Loucy (cell line): ENCODE data around the gene CSKMT.

Experiments used
- H2AFZ ChIP-seq: fragments of 200-600 bp; sonication (generic); 2 replicates; pipeline ENCODE4 v1.6.0; 2016; ENCODE audit warnings: antibody characterized with exemption, mild to moderate bottlenecking, low read length, moderate library complexity
- H3F3A ChIP-seq: fragments of 200-600 bp; 2 replicates; pipeline ENCODE4 v1.6.0; 2016; ENCODE audit warnings: antibody characterized with exemption, low read depth, mild to moderate bottlenecking
- H3K27me3 ChIP-seq: fragments of 200-600 bp; sonication (generic); 2 replicates; pipeline ENCODE4 v1.6.1; 2014; ENCODE audit warnings: low read length, mild to moderate bottlenecking; ENCODE audit not compliant: insufficient read depth, poor library complexity, severe bottlenecking
- H3K36me3 ChIP-seq: fragments of 200-600 bp; sonication (generic); 2 replicates; pipeline ENCODE4 v1.6.1; 2016; ENCODE audit warnings: low read length; ENCODE audit not compliant: insufficient read depth
- H3K4me1 ChIP-seq: fragments of 200-600 bp; sonication (generic); 2 replicates; pipeline ENCODE4 v1.5.1; 2014; ENCODE audit warnings: low read length, mild to moderate bottlenecking; ENCODE audit not compliant: insufficient read depth, poor library complexity, severe bottlenecking
- H3K4me2 ChIP-seq: fragments of 200-600 bp; sonication (generic); 2 replicates; pipeline ENCODE4 v1.6.0; 2014; ENCODE audit warnings: antibody characterized with exemption, low read length, low read depth, mild to moderate bottlenecking; ENCODE audit not compliant: poor library complexity, severe bottlenecking
- H3K4me3 ChIP-seq: fragments of 200-600 bp; sonication (generic); 2 replicates; pipeline ENCODE4 v1.5.1; 2014; ENCODE audit warnings: low read length, mild to moderate bottlenecking, mixed read lengths; ENCODE audit not compliant: poor library complexity, severe bottlenecking
- H3K79me2 ChIP-seq: fragments of 200-600 bp; sonication (generic); 2 replicates; pipeline ENCODE4 v1.6.1; 2014; ENCODE audit warnings: low read length; ENCODE audit not compliant: insufficient read depth
- H3K9ac ChIP-seq: fragments of 200-600 bp; sonication (generic); 2 replicates; pipeline ENCODE4 v1.6.0; 2014; ENCODE audit warnings: mild to moderate bottlenecking, low read depth, low read length, moderate library complexity; ENCODE audit not compliant: poor library complexity, severe bottlenecking
- H3K9me2 ChIP-seq: fragments of 200-600 bp; sonication (generic); replicated peaks from 2 replicates; pipeline ENCODE4 v1.6.1; 2016; ENCODE audit warnings: low read depth, low read length, mixed read lengths
- H3K9me3 ChIP-seq: fragments of 200-600 bp; sonication (generic); 2 replicates; pipeline ENCODE4 v1.6.1; 2014; ENCODE audit warnings: mild to moderate bottlenecking, antibody characterized with exemption, low read length, low read depth; ENCODE audit not compliant: insufficient read depth
- H4K20me1 ChIP-seq: fragments of 200-600 bp; sonication (generic); 2 replicates; pipeline ENCODE4 v1.6.0; 2014; ENCODE audit warnings: antibody characterized with exemption, low read length, mild to moderate bottlenecking; ENCODE audit not compliant: insufficient read depth, poor library complexity, severe bottlenecking
- CTCF ChIP-seq: fragments of 200-600 bp; sonication (generic); conservative IDR thresholded peaks from 2 replicates; pipeline ENCODE4 v1.5.1; 2014; ENCODE audit warnings: mild to moderate bottlenecking, antibody characterized with exemption, low read length
- EZH2phosphoT487 ChIP-seq: fragments of 200-600 bp; IDR thresholded peaks from 2 replicates; pipeline ENCODE4 v1.6.1; 2018; ENCODE audit warnings: antibody characterized with exemption, mild to moderate bottlenecking, moderate library complexity, borderline replicate concordance

Gene CSKMT

DNA sequence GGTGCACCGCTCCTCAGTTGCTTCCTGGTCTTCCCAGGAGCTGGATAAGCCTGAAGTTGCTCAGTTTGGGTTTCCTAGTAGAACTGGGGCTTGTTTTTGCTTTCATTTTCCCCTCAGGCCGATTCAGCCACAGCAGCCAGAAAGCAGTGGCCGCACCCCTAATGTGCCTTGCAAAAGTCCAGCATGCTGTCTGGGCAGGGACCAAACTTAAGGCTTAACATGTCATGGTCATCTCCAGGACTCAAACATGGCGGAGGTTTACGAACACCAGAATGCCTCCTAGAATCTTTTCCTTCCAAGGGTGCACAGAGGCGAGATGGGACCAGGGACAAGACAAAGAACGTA is 44.9 kb downstream of the CSKMT start:
- Histone ChIP-seq H3K27me3 (no peaks in the 10 kb centered on the region), H3K79me2 (peaks cover 17% of the 10 kb centered on the region; the same call in 1 of the 2 replicates), H3F3A (peaks cover 12% of the 10 kb centered on the region), H3K4me1 (peaks cover 10% of the 10 kb centered on the region), H3K9me3 (no peaks in the 10 kb centered on the region), H2AFZ (no peak overlapping the region), H3K36me3 (peaks cover 67% of the 10 kb centered on the region), H3K9me2 (no peaks in the 10 kb centered on the region), H3K4me3 (no peak overlapping the region), H3K4me2 (no peak overlapping the region), H3K9ac (no peak overlapping the region), H4K20me1 (peaks cover 31% of the 10 kb centered on the region)
- TF ChIP-seq CTCF (no peak), EZH2phosphoT487 (no peak)

DNA sequence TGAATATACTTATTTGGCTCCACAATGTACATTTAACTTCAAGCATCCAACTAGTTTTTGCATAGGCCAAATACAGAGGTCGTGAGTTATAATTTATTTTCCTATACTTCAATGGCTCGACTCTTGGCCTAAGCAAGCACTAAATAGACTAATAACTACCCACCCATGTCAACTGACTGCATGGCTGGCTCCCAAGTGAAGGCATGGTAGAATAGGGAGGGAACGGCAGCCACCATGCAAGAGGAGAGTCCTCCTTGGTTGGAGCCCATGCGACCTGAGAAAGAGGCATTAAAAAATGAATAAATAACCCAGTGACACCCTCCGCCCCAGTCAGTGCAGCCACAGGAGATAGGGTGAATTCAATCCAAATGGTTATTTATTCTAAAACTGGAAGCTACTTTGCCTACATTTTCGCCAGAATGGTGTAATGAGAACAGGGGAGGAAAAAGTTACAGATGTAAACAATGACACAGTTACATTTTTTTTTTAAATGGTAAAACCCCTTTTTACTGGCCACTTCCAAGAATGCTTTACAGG is 47.2 kb downstream of the CSKMT start:
- Histone ChIP-seq H3K9me2 (no peaks in the 10 kb centered on the region), H3K9me3 (no peaks in the 10 kb centered on the region), H3K9ac (no peak overlapping the region), H3K36me3 (peaks cover 89% of the 10 kb centered on the region), H3K79me2 (peaks cover 39% of the 10 kb centered on the region), H4K20me1 (peaks cover 48% of the 10 kb centered on the region), H3K4me2 (no peak overlapping the region), H3F3A (peaks cover 7% of the 10 kb centered on the region; the same call in 1 of the 2 replicates), H2AFZ (no peak overlapping the region), H3K4me1 (no peaks in the 10 kb centered on the region), H3K4me3 (no peak overlapping the region), H3K27me3 (no peaks in the 10 kb centered on the region)
- TF ChIP-seq CTCF (no peak), EZH2phosphoT487 (no peak)

DNA sequence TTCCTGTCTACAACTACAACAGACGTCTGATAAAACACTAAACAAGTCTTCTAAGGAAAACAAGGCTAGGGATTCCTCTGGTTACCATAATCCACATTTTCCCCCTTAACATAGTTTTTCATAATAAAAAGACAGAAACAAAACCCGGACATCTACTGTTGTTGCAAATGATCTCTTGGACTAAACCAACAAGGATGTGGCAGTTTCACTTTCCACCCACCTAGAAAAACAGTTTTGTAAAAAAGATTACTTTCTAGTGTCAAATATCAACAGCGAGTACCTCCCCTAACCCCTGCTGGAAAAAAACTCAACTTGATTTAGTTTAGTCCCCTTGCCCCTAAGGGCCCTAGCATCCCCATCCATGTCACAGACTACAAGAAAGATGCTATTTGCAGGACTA is 47.7 kb downstream of the CSKMT start:
- Histone ChIP-seq H3K36me3 (peaks cover 89% of the 10 kb centered on the region), H3K27me3 (no peaks in the 10 kb centered on the region), H3K9ac (no peak overlapping the region), H3K4me1 (peaks cover 3% of the 10 kb centered on the region), H3K9me3 (no peaks in the 10 kb centered on the region), H3K79me2 (peaks cover 44% of the 10 kb centered on the region), H4K20me1 (peaks cover 53% of the 10 kb centered on the region), H3K9me2 (no peaks in the 10 kb centered on the region), H3K4me2 (no peak overlapping the region), H3F3A (peaks cover 7% of the 10 kb centered on the region; the same call in 1 of the 2 replicates), H2AFZ (no peak overlapping the region), H3K4me3 (no peak overlapping the region)
- TF ChIP-seq EZH2phosphoT487 (no peak), CTCF (no peak)
